ENCODE data around the gene EIF4A3.

DNA sequence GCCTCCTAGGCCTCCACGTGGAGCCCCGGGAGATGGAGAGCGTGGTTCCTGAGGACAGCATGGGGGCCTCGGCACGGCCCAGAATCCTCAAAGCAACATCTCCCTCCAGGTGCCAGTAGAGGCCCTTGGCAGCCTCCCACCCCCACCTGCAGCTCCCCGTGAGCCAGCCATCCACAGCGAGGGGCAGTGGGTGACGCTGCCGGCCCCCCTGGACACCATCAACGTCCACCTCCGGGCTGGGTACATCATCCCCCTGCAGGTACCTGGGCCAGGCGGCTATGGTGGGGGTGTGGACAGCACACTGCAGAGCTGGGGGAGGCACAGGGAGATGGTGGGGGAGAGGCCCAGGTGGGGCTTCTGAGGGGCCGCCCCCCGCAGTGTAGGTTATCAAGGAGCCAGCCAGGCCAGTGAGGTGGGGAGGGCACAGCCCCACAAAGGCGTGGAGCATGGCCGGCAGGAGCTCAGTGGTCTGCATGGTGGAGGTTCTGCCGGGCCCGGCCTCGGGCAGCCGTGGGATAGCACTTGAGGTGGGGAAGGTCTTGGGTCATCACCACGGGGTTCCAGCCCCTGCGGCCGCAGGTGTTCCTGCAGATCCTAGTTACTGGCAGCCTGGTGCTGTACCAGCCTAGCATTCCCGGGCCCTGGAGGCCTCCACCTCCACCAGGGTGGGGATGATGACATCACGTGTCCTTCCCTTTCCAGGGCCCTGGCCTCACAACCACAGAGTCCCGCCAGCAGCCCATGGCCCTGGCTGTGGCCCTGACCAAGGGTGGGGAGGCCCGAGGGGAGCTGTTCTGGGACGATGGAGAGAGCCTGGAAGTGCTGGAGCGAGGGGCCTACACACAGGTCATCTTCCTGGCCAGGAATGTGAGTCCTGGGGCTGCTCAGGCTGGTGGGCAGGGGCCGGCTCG lies 29.2 kb downstream of the EIF4A3 start:
- no peak for TF ChIP-seq EZH2phosphoT487 (IDR thresholded peaks at IDR 0.05; ENCODE audit: borderline replicate concordance)
- TF ChIP-seq, protein P1, sequence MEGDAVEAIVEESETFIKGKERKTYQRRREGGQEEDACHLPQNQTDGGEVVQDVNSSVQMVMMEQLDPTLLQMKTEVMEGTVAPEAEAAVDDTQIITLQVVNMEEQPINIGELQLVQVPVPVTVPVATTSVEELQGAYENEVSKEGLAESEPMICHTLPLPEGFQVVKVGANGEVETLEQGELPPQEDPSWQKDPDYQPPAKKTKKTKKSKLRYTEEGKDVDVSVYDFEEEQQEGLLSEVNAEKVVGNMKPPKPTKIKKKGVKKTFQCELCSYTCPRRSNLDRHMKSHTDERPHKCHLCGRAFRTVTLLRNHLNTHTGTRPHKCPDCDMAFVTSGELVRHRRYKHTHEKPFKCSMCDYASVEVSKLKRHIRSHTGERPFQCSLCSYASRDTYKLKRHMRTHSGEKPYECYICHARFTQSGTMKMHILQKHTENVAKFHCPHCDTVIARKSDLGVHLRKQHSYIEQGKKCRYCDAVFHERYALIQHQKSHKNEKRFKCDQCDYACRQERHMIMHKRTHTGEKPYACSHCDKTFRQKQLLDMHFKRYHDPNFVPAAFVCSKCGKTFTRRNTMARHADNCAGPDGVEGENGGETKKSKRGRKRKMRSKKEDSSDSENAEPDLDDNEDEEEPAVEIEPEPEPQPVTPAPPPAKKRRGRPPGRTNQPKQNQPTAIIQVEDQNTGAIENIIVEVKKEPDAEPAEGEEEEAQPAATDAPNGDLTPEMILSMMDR (conservative IDR thresholded peaks at IDR 0.05; ENCODE audit: low read length): no peak
